ENCODE measurements around the gene U2SURP.
"Not testable (repeated sequence)": the region's sequence is repeated elsewhere in the genome, so short reads cannot be mapped to it uniquely, and the experiment has no call there.

The U2SURP gene

DNA sequence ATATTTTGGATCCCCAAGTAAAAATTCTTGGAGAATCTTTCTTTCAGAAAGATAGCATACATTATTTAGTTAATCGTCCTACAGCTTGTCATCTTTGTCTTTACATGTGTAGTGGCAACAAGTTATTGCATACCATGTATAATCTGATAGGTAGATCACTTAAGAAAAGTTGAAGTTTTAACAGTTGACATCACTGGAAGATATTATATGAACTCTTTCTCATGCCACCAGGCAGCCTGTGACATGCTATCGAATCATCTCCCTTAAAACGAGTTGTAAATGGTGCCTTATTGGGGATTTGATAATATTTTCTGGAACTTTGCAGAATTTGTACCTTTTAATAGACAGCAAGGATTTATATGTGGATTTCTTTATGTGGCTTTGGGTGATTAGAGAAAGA lies 8.7 kb downstream of the U2SURP start:
- no peak for TF ChIP-seq CTCF (conservative IDR thresholded peaks at IDR 0.05; ENCODE audit: control insufficient read depth, insufficient read depth, low read depth, low read length)
- DNase-seq (ENCODE audit: low read depth): peak; percentile 14
- no peak overlapping the region for H3K4me3 ChIP-seq (ENCODE audit: control insufficient read depth, low read depth, low read length)

DNA sequence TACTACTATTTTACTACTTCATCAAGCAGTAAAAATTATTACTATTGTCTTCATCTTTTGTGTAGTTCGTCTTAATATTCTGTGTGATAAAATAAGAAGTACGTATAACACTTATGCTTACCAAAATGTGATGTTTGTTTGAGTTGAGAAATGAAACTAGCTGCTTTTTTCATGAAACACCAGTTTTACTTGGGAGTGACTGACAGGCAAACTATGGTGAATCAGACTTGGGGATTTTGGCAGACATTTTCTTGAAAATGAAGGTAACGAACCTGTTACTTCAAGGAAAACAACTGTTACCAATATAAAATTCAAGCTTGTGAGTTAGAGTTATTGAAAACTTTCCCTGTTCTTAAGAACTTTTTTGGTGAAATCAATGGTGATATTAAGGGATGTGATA lies 10.3 kb downstream of the U2SURP start:
- no peak for DNase-seq (ENCODE audit: low read depth)
- no peak overlapping the region for H3K4me3 ChIP-seq (ENCODE audit: control insufficient read depth, low read depth, low read length)
- no peak for TF ChIP-seq CTCF (conservative IDR thresholded peaks at IDR 0.05; ENCODE audit: control insufficient read depth, insufficient read depth, low read depth, low read length)

GRCh38 chr3:143014921-143015320 lies 13.6 kb downstream of the U2SURP start:
- H3K4me3 ChIP-seq (ENCODE audit: control insufficient read depth, low read depth, low read length): no peak overlapping the region
- no peak for TF ChIP-seq CTCF (conservative IDR thresholded peaks at IDR 0.05; ENCODE audit: control insufficient read depth, insufficient read depth, low read depth, low read length)
- no peak for DNase-seq (ENCODE audit: low read depth)

DNA sequence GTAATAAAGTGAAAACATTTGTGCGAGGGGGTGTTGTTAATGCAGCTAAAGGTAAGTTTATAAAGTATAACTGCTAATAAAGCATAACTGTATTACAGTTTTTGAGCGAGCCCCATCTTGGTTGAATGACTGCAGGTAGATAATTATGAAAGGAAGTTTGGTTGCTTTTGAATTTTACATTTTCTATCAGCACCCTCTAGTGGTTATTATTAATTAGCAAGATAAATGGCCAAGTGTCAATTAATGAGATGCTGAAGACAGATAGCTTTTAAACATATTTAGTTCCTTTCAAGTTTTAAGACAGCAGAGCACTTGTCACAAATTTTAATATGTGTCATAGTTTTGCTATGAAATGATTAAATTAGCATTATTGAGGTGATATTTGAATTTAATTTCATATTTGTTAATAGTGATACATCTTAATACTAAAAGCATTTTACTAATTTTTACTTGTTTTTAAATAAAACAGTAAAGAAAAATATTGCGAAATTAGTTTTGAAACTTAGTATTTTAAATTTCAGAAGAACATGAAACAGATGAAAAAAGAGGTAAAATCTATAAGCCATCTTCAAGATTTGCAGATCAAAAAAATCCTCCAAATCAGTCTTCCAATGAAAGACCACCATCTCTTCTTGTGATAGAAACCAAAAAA lies 15.1 kb downstream of the U2SURP start:
- H3K4me3 ChIP-seq (ENCODE audit: control insufficient read depth, low read depth, low read length): no peak overlapping the region
- DNase-seq (ENCODE audit: low read depth): peak; percentile 15
- peak; percentile 34 for TF ChIP-seq CTCF (conservative IDR thresholded peaks at IDR 0.05; ENCODE audit: control insufficient read depth, insufficient read depth, low read depth, low read length)

GRCh38 chr3:143024351-143024960 lies 23.1 kb downstream of the U2SURP start:
- no peak overlapping the region for H3K4me3 ChIP-seq (ENCODE audit: control insufficient read depth, low read depth, low read length)
- DNase-seq (ENCODE audit: low read depth): no peak
- TF ChIP-seq CTCF (conservative IDR thresholded peaks at IDR 0.05; ENCODE audit: control insufficient read depth, insufficient read depth, low read depth, low read length): no peak

GRCh38 chr3:143031327-143031726 lies 30.0 kb downstream of the U2SURP start:
- DNase-seq (ENCODE audit: low read depth): no peak
- TF ChIP-seq CTCF (conservative IDR thresholded peaks at IDR 0.05; ENCODE audit: control insufficient read depth, insufficient read depth, low read depth, low read length): no peak
- H3K4me3 ChIP-seq (ENCODE audit: control insufficient read depth, low read depth, low read length): no peak overlapping the region

GRCh38 chr3:143031796-143032387 lies 30.5 kb downstream of the U2SURP start:
- H3K4me3 ChIP-seq (ENCODE audit: control insufficient read depth, low read depth, low read length); DNase-seq (ENCODE audit: low read depth): not testable (repeated sequence)

Measured in fibroblast of mammary gland (primary cell).